GM18909 (cell line): ENCODE results near the gene SETBP1.

ENCODE experiments used
- ATAC-seq: cut with Tn5 transposase; IDR thresholded peaks from one replicate; pipeline ENCODE4 v1.9.1; 2021; ENCODE audit warnings: mild to moderate bottlenecking; ENCODE audit not compliant: unreplicated experiment, poor library complexity

Gene SETBP1

DNA sequence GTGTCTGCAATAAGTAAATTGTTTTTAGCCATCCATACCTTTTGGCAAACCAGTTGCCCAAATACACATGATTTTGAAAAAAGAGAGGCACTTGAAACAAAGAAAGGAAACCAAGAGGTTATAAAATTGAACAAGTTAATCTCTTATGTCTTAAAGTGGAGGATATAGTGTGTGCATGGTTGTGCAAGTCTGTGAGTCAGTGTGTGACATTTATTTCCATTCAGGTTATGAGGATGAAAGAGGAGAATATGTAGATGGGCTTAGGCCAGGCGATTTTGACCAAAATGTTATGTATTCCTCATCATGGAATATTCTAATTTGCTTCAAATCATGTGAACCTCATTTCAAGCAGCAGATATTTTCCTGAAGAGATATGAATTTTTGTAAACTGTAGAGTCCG, 123.3 kb downstream of the SETBP1 start:
- no peak for ATAC-seq

DNA sequence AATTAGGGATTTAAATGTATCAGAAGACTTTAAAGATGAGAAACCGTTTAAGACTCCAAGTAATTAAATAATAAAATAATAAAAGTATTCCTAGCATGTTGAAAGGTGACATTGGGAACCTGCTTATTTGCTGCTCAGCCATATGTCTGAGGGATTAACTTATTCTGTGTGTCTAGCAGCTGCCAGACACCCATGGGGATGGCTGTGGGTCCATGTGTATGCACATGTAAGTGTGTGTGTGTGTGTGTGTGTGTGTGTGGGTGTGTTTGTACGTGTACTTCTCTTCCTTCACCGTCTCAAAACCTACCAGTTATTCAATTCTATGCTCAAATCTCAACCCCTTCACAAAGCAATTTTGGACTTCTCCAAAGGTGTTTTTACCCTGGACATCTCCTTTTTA, 124.5 kb downstream of the SETBP1 start:
- ATAC-seq: no peak

- ATAC-seq: no peak
Observed at GRCh38 chr18:44805643-44806042, 125.0 kb downstream of the SETBP1 start.

GRCh38 chr18:44807766-44808165, 127.1 kb downstream of the SETBP1 start:
- no peak for ATAC-seq

DNA sequence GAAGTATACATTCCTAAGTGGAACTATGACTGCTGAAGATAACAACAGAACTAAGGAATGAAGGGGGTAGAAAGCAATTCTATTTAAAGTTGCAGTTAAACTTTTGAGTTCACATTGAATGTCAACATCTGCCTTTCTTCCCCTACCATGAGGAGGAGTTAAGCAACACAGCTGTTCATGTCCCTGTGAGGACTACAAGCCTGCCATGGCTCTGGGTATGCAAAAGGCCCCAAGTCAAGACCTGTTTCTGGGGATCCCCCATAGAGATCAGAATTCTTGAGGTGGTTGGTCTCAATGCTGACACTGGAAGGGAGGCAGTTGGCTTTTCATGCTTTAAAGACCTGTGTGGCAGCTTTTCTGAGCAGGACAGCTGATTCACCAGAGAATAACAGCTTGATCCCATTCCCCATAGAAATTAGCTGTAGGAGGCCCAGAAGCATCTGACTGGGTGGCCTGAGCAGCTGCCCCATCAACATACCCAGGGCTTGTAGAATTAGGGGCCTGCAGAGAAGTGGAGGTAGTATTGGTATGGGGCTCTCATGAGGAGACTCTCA, 131.0 kb downstream of the SETBP1 start:
- no peak for ATAC-seq

DNA sequence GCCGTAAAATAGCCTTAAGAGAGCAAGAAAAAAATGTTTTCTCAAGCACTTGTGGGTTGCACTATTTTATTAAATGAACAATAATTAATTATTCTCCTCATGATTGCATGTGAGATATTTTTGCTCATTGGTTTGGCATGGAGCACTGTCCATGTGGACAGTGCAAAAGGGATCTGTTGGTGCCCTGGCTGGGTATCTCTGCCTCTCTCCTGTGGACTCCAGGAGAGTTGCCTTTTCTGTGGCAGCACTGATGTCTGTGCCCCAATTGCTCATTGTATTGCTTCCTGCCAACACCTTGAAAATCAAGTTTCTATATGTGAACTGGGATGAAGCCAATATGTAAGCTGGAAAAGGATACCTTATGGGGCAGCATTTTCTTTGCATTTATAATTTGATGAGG, 131.7 kb downstream of the SETBP1 start:
- ATAC-seq: no peak

- no peak for ATAC-seq
Observed at GRCh38 chr18:44813586-44813985, 132.9 kb downstream of the SETBP1 start.

- no peak for ATAC-seq
Observed at GRCh38 chr18:44815108-44815507, 134.4 kb downstream of the SETBP1 start.

GRCh38 chr18:44816050-44816449, 135.4 kb downstream of the SETBP1 start:
- no peak for ATAC-seq

GRCh38 chr18:44816477-44816876, 135.8 kb downstream of the SETBP1 start:
- ATAC-seq: no peak

DNA sequence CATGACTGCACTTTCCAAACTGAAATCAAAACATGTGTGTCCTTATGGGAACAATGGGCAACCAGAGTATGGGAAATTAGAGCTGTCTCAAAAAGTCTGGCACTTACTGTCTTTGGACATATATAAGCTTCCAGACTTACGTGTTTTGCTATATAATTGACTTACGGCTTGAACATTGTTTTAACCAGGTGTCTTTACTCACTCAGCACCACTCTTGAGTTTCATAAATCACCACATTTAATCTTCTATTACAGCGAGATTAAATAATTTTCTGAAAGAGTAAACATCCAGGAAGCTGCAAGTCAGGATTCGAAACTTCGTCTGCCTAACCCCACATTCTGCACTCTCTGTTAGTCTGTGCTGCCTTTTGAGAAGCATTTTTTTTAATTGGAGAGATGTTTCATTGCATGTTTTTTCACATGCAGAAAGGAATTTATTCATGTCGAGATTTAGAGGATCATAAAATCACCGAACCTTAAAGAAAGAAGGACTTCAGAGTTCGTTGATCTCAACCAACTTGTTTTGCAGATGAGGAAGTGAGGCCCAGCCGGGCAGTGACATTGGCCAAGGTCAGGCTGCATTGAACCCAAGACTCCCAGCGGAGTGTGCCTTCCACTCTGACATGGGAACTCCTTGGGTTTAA, 137.3 kb downstream of the SETBP1 start:
- ATAC-seq: no peak

DNA sequence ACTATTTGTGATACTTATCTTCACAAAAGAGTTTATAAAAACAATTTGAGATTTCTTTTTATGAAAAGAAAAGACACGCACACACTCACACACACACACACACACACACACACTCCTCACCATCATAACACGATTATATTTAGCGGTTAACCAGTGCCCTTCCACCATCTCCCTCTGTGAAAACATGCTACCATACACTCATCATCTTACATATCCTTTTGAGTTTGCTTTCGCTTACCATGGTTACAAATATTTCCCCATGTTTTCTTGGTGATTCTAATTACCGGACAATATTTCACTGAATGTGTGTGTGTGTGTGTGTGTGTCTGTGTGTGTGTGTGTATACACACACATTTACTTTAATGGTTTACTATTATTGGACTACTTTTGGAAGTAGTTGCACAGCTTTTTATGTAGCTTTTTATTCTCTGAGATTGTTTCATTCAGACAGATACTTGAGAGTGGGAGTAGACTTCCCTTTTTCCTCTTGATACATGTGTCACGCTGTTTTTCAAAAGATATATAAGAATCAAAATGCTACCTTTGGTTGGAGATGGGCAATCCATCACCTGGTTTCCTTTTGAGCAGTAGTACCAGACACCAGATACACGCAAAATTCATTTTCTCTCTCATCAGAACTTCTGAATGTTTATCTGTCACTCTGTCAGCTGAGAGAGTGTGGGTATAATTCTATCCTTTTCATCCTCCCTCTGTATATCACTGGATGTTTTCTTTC, 138.1 kb downstream of the SETBP1 start:
- ATAC-seq: no peak

DNA sequence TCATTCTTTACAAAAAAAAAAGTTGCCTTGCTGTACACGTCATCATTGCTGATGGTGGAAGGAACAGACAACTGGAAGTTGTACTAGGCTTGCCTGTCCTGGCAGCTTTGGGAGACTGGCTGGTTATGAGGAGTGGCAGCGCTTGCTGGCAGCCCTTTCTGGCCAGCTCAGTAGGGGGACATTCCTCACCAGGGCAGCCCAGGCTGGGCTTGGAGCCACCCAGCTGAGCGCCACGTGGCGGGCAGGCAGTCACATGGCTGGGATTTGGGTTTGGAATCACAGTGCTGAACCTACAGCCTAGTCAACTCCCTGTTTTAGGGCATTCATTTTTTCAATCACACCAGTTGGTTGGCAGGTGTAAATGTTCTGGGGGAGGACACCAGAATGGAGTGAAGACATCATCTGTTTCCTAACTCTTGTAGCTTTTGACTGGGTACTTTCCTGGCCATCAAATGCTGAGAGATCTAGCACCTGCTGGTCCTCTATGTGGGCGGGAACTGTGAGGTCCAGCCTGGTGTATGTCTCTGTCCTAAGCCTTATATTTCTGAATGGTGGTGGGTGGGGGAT, 139.3 kb downstream of the SETBP1 start:
- ATAC-seq: no peak

DNA sequence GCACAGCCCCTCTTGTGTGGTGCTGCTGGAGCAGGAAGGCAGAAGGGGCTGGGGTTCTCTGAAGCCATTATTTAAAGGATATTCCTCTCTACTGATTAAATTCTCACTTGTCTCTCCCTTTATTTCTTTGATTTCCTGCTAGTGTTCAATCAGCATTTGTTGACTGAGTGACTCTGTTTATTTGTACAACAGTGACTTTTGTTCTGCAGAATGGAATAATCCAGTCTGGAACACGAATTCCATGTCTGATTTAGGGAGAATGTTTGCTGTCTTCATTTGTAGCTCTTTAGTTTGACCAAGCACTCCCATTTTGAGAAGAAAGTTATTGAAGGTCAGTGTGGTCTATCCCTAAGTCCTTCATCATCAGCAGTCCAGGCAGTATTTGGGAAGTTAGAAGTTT, 141.2 kb downstream of the SETBP1 start:
- no peak for ATAC-seq

DNA sequence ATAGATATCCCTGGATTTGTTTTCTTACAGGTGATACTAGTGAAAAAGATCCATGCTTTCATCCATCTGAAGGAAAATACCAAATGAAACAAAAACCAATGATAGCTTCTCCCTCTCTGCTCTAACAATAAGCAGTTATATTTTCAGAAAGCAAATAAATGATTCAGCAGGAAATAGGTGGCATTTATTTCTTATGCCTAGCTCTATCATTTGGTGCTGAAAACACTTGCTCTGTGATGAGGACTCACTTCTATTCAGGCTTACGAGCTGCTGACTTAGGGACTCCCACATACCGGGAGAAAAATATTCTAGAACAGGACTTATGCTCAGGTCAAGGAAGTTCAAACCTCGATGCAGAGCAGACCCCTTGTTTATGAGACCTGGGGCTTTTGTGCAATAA, 142.6 kb downstream of the SETBP1 start:
- no peak for ATAC-seq

DNA sequence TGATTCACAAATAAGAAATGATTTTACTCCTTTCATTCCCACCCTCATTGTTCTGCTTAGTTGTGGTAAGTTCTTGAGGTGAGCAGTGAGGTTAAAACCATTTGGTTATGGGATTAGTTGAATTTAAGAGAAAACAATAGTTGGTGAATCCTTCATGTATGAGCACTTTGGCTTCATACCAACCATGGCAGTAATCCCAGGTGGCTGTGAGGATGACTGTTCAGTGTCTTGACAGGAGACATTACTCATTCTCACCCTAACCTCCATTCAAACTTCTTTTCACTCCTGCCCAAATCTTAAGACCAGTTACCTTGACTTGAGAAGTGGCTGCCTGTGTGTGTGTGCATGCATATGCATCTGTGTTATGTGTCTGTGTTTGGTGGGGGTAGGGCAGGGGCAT, 143.1 kb downstream of the SETBP1 start:
- ATAC-seq: no peak

- ATAC-seq: no peak
Observed at GRCh38 chr18:44824884-44825283, 144.2 kb downstream of the SETBP1 start.

GRCh38 chr18:44826418-44827259, 146.0 kb downstream of the SETBP1 start:
- no peak for ATAC-seq

- ATAC-seq: no peak
Observed at GRCh38 chr18:44828080-44828479, 147.4 kb downstream of the SETBP1 start.

DNA sequence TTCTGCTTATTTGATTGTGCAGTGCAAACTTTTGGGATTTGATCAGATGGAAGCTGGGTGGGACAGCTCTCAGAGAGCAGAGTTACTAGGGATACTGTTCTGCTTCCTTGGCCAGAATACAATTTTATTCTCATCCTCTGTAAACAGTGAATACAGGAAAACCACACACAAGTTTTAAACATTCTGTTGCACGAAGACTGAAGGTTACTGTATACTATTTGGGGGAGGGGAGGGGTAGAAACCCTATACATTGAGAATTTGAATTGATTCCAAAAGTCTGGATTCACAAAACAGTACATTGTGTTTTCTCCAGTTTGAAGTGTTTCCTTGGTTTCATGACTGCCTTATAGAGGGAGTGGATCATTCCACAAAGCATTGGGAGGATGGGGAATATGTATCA, 149.9 kb downstream of the SETBP1 start:
- no peak for ATAC-seq

DNA sequence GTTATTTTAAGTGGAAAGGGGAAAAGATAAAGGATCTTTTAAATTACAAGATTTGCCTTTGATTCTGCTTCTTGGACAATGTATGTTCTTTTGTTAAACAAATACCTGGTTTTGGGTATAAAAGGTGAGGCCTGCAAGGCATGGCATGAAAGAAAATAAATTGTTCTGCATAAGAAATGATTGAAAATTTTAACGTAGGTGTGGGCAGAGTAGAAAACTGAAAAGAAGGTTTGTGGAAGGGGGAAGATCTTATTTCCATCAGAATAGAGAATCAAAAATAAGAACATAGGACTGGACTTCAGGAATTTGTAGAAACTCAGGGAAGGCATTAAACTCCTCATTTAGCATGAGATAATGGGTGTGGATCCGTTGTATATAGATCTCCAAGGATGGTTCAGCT, 153.1 kb downstream of the SETBP1 start:
- ATAC-seq: no peak
